ENCODE results near the gene VAC14. TPM values are rescaled to one million over a fixed set of nuclear protein-coding genes. Genes with fewer than 3 reads are reported as not detected.
"Not testable (repeated sequence)": the region's sequence is repeated elsewhere in the genome, so short reads cannot be mapped to it uniquely, and the experiment has no call there.

Gene VAC14
- polyA plus RNA-seq, 10 donors: 20.1 to 30.6 (median 23.4) TPM

DNA sequence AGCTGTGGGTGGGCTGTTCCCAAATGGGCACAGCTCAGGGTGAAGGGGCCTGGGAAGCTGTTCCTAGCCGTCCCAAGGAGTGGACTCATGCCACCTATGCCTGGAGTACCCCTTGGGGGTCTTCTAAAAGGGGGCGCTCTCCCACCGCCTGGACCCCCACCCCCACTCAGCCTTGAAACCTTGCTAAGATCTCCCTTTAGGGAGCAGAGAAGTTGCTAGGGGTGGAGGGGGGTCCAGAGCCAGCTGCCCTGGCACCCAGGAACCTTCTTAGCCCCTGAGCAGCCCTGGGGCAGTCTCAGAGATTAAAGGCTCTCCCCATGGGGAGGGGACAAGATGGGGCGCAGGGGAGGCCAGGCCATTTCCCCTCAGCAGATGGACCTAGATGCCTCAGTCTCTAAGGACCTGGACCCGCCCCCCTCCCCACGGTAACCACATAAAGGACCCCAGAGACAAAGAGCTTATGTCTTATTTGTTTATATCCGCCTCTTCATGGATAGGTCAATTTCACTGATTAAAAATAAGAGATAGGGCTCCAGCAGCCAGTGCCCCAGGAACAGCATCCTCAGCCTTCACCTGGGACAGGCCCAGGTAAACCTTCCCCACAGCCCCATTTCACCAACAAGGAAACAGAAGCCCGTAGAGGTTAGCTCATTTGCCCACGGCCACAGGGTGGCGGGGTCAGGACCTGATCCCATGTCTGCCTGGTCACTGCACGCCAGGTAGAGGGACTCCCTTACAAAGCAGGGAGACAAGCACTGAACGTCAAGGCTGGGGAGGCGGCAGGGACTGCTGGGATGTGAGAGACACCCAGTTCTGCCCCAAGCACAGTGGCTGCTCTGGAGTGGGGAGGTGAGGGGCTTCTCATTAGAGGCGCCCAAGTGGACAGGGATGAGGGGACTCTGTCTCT lies 118.5 kb downstream of the VAC14 start:
- DNase-seq: no peak

DNA sequence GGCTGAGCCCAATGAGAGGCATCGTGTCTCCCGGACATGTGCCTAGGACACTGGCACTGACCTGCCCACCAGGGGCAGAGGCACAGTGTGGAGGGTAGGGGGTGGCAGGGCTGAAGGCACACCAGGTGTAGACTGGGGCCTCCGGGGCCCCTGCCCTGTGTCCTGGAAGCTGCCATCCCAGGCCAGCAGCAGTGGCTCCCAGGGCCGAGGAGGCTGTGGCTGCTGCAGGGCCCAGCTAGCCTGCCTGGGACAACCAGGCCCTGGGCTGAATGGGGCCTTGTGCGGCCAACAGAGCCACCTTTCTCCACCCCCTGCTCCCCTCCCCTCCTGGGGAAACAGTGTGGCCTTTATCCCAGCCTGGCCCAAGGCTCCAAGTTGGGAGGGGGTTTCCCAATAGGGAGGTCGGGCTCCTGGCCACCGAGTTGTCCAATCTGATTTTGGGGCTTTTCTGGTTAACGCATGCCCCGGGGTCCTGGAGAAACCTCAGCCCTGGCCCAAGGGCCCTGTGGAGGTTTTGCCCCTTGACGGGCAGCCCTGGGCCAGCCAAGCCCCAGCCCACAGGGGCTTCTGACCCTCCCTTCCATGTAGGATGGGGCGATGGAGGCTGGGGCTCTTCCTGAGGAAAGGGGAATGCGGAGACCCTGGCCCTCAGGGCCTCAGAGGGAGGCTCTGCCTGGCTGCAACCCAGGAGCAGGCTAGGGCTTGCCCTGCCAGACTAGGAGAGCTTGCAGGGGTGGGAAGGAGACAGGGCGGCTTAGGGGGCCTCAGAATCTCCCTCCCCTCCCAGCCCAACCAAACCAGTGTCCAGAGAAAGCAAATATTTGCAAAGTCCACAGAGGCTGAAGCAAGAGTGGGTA lies 119.3 kb downstream of the VAC14 start:
- DNase-seq: no peak

DNA sequence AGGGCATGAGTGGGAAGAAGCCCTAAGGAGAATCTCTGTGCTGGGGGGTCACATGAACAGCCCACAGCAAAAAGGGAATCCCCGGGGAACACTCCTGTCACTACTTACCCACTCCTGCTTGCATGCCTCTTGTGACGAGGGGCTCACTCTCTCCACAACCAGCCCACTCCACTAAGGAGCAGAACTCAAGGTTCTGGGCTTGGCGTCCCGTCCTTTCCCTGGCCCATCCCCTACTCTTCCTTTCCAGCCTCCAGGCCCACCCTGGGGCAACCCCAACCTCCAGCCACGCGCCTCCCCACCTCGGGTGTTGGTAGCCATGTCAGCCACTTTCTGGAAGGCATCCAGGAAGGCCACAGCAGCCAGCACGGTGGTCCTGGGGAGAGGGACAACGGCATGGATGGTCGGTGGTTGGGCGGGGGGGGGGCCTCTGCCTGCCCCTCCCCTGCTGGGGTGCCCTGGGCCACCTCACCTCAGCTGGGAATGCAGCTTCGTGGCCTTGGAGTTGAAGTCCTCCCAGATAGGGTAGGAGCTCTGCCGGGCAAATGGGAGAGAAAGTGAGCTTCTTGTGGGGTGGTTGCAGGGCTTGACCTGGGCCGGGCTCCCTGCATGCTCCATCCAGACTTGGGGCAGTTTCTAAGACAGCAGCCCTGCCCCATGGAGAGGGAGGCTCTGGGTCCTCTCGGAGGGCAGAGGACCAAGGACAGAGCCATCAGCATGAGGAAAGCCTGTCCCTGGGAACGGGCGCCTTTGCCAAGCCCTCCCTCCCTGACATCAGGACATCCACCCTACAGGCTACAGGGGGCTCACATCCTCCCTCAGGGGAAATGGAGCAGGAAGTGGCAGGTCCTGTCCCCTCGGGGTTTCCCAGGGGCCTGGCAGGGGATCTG lies 120.2 kb downstream of the VAC14 start:
- DNase-seq: peak in 1 of 3 donors; percentile 17

DNA sequence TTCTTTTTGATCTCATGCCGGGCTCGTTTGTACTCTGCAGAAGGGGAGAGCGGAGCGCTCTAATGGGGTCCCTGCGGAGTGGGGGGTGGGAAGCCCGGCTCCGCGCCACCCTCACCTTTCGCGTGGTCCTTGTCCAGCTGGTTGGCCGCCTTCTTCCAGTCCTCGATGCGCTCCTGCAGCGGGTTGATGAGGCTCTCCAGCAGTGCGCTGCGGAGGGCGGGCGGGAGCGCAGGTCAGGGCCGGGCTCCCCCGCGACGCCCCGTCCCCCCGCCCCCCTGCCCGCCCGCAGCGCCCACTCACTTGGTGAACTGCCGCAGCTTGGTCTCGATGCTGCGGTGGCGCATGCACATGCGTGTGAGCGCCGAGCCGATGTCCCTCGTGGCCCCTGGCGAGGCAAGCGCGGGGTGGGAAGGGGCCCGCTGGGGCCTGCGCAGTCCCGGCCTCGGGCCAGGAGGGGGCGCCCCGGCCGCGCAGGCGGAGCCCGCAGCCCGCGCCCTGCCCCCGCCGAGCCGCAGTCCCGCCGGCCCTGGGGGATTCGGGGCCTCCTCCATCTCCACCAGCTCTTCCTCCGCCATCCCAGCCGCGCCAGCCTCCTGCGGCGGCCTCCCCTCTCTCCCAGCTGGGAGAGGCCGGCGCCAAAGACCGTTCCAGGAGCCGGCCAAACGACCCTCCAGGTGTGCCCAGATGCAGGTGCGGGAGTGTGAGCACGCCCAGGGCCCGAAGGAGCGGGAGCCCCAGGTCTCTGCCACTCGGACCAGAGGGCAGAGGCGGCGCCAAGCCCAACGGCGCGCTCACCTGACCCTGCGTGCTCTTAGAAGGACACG lies 121.1 kb downstream of the VAC14 start:
- peak in 1 of 3 donors; percentile 51 for DNase-seq

DNA sequence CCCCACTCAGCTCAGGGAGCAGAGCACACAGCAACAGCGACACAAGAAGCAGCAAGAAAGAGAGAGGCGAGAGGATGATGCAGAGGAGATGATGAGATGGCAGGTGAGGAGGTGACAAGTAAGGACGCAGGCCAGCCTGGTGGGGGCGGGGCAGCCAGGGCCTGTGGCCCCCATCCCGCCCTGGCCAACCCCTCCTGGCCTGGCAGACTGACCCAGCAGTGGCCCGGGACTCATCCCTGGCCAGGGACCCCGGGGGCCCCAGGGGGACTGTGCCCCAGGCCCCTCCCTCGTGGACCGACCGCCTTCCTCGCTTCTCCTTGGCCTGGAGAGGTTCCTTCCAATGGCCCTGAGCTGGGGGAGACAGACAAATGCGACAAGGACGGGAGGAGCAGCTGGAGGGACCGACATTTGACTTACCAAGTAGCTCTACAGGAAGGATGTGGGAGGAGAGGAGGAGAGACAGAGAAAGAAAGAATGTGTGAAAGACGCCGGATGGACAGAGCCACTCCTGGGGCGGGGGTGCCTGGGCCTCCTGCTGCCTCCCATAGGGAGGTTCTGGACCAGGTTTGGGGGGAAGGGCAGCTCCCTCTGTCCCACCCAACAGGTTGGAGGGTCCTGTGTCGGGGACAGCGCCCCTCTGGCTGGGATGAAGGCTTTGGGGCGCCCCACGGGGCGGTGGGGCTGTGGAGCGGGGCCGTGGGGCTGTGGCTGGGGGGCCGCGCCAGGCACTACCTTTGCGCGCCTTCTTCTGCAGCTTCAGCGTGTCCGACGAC lies 121.9 kb downstream of the VAC14 start:
- DNase-seq: peak in 1 of 3 donors; percentile 11

DNA sequence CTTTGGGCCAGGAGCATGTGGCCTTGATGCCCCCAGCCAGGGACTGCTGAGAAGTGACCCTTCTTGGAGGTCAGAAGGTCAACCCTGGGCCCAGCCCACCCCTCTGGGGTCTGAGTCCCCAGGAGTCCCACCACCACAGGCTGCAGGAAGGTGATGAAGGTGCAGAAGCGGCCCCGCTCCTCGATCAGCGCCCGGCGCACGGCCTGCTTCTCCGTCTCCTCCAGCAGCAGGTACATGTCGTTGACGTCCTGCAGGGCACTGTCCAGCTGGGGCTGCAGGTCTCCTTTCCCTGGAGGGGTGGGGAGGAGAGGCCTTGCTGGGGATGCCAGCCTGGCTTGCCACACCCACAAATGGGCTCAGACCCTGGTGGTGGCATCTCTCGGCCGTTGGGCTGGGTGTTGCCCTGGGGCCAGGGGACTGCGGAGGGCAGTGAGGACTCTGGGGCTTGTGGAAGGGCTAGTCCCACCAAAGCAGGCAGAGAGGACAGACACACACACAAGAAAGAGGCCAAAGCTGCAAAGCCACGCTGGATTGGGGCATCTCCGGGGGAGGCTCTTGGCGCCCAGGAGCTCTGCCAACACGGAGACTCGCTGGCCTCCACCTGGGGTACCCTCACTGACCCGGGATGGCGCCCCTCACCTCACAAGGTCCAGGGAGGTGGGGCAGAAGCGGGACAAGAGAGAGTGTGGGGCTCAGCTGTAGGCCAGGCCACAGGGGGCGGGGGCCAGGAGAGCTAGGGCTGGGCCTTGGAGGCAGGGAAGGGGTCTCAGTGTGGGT lies 122.6 kb downstream of the VAC14 start:
- DNase-seq: no peak

DNA sequence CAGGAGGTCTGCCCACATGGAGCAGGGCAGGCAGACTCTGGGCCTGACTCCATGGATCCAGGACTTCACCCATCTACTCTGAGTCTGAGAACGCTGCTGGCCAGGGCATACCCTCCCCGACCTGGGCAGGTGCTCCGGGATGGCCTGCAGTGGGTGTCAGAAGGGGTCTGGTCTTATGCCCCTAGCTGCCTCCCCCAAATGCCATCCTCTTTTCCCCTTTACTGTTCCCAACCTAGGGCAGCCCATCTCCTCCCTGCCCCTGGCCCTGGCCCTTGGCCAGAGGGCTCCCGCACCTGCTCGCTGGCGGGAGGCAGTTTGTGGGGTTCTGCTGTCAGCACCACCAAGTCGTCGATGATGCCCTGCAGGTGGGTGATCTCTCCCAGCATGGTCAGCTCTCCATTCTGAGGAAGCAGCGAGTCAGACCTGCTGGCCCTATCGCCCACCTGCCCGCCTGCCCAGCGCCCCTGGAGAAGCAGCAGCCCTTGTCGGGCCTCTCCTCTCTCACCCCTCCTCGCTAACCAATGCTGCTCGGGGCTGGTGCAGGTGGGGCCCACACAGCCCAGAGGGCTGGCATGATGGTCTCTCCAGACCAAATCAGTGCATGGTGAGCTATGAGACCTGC lies 123.3 kb downstream of the VAC14 start:
- no peak for DNase-seq

DNA sequence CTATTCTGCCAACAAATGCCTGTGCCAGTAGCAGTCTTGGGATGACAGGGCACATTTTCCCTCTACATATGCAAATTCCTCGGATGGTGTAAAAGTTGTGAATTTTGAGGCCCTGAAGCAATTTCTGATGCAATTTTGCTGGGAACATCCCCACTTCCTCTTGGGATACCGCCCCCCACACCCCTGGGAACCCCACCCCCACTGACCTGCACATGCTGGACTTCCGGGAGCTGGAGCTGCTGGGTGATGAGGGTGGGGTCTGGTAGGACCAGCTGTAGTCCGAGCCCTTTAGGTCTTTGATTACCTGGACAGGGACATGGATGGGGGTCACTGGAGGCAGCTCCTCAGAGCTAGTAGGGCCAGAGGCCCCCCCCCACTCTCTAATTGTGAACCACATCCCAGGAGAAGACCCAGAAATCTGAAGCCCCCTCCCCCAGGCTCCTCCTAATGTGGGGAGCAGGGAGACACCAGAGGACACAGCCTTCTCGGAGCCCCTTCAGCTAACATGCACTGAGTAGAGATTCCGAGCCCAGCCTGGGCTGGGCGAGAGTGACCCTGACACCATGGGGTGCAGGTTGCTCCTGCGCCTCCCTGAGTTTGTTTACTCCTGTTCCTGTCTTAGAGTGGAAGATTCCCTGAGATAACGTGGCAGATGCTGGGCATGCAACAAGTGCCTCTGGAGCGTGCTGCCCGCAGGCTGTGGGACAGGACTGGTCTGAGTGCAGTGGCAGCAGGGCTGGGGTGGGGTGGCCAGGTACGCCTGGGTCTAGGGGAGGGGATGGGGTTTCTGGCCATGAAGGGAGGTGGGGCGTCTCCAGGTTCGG lies 124.1 kb downstream of the VAC14 start:
- DNase-seq: no peak

DNA sequence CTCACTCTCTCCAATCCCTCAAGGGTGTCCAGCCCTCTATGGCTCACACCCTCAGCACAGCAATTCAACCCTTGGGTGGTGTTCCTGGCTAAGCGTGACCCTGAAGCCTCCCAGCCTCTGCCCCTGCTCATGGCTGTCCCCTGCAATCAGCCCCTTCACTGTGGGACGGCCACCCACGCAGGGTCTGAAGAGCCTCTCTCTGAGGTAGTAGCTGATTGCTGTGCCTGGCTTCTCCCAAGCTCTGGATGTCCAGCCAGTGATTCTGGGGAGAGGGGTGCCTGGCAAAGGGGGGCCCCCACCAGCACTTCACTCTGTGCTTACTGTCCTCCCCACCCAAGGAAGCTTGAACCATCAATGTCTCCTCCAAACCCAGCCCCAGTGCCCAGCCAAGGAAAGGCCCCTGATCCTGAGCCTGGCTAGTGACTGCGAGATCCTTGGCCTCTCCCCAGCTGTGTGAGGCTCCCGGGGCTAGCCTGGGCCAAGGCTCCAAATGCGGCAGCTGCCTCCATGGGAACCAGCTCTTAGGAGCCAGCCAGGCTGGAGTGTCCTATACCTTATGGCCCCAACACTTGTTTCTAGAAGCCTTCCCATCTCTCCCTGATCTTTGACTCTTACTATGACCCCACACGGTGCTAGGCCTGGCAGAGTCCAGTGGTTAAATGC lies 125.0 kb downstream of the VAC14 start:
- no peak for DNase-seq

DNA sequence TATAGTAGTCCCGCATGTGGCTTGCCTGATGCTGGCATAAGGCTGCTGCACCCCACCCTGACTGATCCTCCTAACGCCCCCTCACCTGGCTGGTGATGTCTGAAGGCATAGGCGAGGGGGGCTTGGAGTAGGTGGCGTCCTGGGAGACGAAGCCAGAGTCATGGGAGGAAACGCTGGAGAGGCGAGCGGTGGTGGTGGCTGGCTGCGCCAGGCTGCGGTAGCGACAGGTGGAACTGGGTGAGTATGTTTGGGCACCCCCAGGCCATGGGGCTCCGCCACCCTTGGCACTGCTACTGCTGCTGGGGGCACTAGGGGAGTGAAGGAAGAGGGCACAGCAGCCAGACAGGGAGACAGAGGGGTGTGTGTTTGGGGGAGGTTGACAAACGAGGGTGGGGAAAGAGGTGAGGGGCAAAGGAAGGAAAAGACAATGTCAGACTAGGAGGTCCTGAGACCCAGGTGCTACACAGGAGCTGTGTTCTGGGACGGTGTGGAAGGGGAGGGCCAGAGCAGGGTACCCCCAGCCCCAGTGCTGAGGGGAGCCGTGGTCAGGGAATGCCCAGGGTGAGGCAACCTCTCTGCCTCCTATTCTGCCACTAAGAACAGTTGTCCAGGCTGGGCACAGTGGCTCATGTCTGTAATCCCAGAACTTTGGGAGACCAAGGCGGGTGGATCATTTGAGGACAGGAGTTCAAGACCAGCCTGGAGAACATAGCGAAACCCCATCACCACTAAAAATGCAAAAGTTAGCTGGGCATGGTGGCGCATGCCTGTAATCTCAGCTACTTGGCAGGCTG lies 126.5 kb downstream of the VAC14 start:
- DNase-seq: no peak

DNA sequence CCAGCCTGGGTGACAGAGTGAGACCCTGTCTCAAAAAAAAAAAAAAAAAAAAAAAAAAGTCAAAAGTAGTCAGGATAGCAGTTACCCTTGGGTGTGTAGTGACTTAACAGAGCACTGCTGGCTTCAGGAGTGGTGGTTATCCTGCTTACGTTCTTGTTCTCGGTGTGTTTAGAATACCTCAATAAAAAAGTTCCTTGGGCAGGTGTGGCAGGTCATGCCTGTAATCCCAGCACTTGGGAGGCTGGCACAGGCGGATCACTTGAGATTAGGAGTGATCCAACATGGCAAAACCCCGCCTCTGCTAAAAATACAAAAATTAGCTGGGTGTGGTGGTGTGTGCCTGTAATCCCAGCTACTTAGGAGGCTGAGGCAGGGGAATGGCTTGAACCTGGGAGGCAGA lies 130.0 kb downstream of the VAC14 start:
- DNase-seq: not testable (repeated sequence)

DNA sequence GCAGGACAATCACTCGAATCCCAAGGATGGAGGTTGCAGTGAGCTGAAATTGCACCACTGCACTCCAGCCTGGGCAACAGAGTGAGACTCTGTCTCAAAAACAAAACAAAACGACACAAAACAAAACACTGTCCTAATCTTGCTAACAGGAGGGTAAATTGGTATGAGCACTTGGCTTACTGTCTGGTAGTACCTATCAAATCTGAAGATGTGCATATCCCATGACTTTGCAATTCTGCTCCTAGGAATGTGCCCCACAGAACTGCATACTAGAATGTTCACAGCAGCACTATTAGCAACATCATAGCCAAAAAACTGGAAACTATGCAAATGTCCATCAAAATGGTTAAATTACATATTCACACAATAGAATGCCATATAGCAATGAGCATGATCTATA lies 130.8 kb downstream of the VAC14 start:
- DNase-seq: no peak

DNA sequence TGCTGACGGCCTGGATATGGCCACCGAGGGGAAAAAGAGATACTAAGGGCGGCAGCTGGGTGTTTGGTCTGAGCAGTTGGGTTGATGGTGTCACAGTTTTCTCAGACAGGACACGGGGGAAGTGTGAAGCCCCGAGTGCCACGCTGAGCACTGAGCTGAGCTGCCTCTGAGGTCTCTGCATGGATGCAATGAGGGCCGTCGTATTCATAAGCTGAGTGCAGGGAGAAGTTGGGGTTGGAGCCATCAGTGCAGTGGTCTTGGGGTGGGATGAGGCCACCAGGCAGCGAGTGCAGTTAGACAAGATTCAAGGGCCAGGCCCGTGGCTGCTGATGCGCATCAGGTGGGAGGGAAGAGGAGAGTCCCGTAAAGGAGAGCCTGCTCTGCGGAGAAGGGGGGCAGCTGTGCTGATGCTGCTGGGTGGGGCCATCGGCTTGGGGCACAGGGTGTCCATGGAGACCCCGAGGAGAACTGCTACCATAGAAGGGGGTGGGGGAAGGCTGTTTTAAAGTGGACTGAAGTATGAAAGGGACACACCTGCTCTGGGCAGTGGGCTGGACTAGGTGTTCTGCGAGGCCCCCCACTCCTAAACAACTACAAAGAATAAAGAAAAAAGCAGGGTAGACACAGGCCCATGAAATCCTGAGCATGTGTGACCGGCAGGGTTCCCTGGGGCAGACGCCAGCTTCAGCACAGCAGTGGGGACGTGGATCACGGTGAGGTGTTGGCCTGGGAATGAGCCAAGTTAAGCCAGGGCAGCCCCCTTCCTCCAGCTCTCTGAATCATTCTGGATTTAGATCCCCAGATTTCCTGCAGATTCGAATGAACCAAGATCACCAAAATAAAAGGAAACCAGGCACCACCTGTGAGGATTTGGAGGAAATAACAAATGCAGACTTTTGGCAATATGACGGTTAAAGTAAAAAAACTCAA lies 134.9 kb downstream of the VAC14 start:
- DNase-seq: no peak

DNA sequence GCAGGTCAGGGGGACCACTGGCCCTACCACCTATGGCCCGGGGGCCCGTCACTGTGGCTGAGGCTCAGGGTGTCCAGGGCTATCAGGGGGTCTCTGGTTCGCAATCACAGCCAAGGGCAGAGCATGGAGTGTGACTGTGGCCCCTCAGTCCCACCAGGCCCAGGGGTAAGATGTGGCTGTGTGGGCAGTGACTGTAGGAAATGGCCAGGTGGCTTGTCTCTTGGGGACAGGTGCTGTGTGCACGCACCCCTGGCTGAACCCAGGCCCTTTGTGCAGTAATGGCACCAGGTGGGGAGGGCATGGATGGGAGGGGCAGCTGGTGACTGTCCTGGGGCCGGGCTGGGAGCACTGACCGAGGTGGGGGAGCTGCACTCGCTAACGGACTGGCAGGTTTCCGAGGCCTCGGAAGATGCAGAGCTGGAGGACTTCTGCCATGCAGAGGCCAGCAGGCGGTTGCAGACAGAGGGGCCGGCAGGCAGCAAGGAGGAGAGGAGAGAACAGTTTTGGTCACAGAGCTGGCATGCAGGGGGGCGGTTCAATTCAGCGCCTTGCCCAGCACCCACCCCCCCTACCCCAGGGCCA lies 135.8 kb downstream of the VAC14 start:
- DNase-seq: no peak

Measured in muscle of back (tissue), 11 donors.